Coronary artery (tissue), 2 donors: ENCODE data around the gene DPF3.

ENCODE experiments used
- DNase-seq: peaks from one replicate; pipeline ENCODE4 v3.0.0-alpha.2; 2017; ENCODE audit warnings: low spot score
- H3K27ac ChIP-seq, 2 donors: fragments of 200-600 bp; sonication (generic); one replicate each; pipeline ENCODE4 v1.5.1; 2016 to 2019
- H3K4me3 ChIP-seq: fragments of 200-600 bp; sonication (generic); 2 replicates; pipeline ENCODE4 v1.5.1; 2016; ENCODE audit warnings: mild to moderate bottlenecking, moderate library complexity
- TF ChIP-seq, protein P1 (sequence below): fragments of 200-600 bp; sonication (generic); IDR thresholded peaks from one replicate; pipeline ENCODE4 v1.5.1; 2019; ENCODE audit warnings: antibody characterized with exemption

DPF3 gene

DNA sequence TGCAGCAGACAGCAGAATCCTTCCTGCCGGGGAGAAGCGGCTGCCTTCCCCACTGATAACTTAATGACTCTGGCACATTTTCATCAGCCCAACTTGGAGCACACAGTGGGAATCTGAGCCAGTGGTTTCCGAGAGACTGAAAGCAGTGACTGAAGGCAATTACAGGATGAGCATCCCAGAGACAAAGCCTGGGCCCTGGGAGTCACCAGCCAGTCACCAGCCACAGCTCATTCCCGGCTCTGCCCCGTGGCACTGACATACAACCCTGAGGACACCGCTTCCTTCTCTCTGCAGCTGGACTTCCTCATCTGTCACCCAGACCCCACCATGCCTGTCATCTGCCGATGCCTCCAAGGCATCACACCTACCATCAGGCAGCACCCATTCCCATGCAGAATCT, 192.3 kb downstream of the DPF3 start:
- no peak overlapping the region for H3K27ac ChIP-seq
- no peak for DNase-seq

GRCh38 chr14:72701237-72701565, 192.7 kb downstream of the DPF3 start:
- no peak overlapping the region for H3K27ac ChIP-seq
- no peak for DNase-seq
- no peak overlapping the region for H3K4me3 ChIP-seq
- TF ChIP-seq, protein P1, sequence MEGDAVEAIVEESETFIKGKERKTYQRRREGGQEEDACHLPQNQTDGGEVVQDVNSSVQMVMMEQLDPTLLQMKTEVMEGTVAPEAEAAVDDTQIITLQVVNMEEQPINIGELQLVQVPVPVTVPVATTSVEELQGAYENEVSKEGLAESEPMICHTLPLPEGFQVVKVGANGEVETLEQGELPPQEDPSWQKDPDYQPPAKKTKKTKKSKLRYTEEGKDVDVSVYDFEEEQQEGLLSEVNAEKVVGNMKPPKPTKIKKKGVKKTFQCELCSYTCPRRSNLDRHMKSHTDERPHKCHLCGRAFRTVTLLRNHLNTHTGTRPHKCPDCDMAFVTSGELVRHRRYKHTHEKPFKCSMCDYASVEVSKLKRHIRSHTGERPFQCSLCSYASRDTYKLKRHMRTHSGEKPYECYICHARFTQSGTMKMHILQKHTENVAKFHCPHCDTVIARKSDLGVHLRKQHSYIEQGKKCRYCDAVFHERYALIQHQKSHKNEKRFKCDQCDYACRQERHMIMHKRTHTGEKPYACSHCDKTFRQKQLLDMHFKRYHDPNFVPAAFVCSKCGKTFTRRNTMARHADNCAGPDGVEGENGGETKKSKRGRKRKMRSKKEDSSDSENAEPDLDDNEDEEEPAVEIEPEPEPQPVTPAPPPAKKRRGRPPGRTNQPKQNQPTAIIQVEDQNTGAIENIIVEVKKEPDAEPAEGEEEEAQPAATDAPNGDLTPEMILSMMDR: no peak

More for the DNA sequence above, 192.3 kb downstream of the DPF3 start:
- TF ChIP-seq, protein P1: no peak
- H3K4me3 ChIP-seq: no peak overlapping the region

- TF ChIP-seq, protein P1: no peak
- no peak overlapping the region for H3K4me3 ChIP-seq
- no peak for DNase-seq
- peak overlapping the region; percentile 4 to 56 for H3K27ac ChIP-seq
Observed at GRCh38 chr14:72700338-72701236, 193.3 kb downstream of the DPF3 start.

- Histone ChIP-seq H3K4me3 (no peak overlapping the region), H3K27ac (peak overlapping the region; percentile 4 to 56)
- DNase-seq: no peak
- TF ChIP-seq, protein P1: no peak
Observed at GRCh38 chr14:72699852-72700257, 194.0 kb downstream of the DPF3 start.

- Histone ChIP-seq H3K27ac (peak overlapping the region in 1 of 2 donors; percentile 56), H3K4me3 (no peak overlapping the region)
- DNase-seq: no peak
- TF ChIP-seq, protein P1: no peak
Observed at GRCh38 chr14:72699443-72699842, 194.5 kb downstream of the DPF3 start.

DNA sequence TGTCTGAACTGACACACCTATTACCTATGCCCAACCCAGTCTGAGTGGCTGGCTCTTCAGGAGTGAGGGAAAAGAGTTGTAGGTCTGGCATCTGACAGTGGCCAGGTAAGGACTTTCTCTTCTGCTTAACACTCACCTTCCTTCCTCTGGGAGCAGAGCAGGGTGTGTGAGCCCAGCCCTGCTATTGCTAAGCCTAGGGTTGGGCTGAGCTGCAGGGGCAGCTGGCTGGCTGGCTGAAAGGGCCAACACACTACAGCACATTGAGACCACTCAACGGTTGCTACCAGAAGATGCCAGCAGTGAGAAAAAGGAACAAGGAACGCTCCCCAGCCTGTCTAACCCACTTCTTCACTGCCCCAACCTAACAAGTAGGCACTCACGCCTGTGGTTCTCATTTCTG, 201.2 kb downstream of the DPF3 start:
- no peak overlapping the region for H3K4me3 ChIP-seq
- no peak overlapping the region for H3K27ac ChIP-seq
- no peak for DNase-seq
- TF ChIP-seq, protein P1: no peak

DNA sequence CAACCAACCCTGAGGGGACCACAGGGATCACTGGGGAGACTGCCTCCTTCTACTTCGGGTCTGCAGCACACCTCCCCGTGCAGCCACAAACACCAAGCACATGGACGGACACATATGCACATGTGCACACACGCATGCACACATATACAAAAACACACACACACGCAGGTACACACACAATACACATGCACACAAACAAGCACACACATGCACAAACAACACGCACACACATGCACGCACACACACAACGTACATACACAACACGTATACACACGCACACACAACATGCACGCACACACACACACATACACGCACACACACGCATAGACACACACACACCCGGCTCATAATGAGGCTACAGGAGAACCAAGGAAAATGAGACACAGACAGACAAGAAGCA, 203.6 kb downstream of the DPF3 start:
- TF ChIP-seq, protein P1: no peak
- DNase-seq: no peak
- Histone ChIP-seq H3K27ac (no peak overlapping the region), H3K4me3 (no peak overlapping the region)
